ENCODE results near the gene AVPI1.
A peak's percentile ranks its signal among the peaks of the same experiment; 100 is the strongest.

The AVPI1 gene

DNA sequence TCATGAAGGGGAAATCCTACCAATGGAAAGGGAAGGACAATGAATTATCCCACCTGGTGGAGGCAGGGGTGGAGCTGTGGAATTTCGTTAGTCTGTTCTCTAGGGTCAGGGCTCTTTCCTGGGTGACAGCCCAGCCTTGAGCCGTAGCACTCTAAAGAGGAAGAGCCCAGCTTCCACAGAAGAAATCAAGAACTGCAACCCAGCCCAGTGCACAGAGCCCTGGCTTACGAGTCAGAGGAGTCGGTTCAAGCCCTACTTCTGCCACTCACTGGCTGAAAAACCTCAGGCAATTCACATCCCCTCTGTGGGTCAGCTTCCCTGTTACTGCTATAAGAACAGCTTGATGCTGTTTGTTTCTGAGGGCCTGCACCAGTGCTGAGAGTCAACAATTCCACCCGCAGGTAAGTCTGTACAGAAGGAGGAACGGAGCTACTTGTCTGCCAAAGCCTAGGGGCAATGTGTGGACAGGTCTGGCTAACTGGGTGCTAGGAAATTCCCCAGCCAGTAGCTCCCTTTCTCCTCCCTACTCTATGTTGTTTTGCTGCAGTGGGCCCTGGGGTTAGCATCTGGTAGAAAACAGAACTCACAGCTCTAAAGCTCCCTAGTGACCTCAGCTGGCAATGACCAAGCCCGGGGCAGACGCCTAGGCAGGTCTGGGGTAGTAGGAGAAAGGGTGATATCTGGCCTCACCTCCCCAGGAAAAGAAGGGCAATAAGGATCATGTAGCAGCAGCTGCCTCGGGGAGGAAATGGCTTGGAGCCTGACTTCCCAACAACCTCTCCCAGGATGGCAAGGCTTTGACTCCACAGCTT is 3.3 kb downstream of the AVPI1 start:
- no peaks in the 10 kb centered on the region for H3K27me3 ChIP-seq (replicated peaks; ENCODE audit: control insufficient read depth, insufficient read depth, low read length)
- no peaks in the 10 kb centered on the region for H3K36me3 ChIP-seq (ENCODE audit: control insufficient read depth, insufficient read depth, low read length)
- H3K4me3 ChIP-seq (replicated peaks; ENCODE audit: low read depth, low read length) = no peak overlapping the region
- TF ChIP-seq, protein P1, sequence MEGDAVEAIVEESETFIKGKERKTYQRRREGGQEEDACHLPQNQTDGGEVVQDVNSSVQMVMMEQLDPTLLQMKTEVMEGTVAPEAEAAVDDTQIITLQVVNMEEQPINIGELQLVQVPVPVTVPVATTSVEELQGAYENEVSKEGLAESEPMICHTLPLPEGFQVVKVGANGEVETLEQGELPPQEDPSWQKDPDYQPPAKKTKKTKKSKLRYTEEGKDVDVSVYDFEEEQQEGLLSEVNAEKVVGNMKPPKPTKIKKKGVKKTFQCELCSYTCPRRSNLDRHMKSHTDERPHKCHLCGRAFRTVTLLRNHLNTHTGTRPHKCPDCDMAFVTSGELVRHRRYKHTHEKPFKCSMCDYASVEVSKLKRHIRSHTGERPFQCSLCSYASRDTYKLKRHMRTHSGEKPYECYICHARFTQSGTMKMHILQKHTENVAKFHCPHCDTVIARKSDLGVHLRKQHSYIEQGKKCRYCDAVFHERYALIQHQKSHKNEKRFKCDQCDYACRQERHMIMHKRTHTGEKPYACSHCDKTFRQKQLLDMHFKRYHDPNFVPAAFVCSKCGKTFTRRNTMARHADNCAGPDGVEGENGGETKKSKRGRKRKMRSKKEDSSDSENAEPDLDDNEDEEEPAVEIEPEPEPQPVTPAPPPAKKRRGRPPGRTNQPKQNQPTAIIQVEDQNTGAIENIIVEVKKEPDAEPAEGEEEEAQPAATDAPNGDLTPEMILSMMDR (IDR thresholded peaks at IDR 0.05; ENCODE audit: insufficient read depth, low read length, poor library complexity, severe bottlenecking) = no peak
- DNase-seq (ENCODE audit: extremely low read depth, insufficient read length) = no peak

DNA sequence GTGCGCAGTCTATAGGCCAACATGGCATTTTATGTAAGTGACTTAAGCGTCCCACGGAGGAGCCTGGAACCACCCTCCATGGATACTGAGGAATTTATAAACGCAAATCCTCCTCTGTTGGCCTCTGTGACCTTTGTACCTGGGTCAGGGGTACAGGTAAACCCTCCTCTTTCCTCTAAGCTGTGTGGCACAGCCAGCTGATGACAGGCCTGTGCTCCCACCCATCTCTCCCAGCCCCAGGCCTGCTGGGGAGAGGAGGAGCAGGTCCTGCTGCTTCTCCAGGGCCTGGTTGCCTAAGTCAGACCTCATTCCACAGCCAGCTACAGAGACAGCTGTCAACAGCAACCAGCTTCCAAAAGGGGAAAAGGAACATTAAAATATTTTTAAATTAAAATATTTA is 5.0 kb downstream of the AVPI1 start:
- Histone ChIP-seq H3K27me3 (replicated peaks; ENCODE audit: control insufficient read depth, insufficient read depth, low read length) (no peaks in the 10 kb centered on the region), H3K36me3 (ENCODE audit: control insufficient read depth, insufficient read depth, low read length) (no peaks in the 10 kb centered on the region), H3K4me3 (replicated peaks; ENCODE audit: low read depth, low read length) (no peak overlapping the region)
- TF ChIP-seq, protein P1 (IDR thresholded peaks at IDR 0.05; ENCODE audit: insufficient read depth, low read length, poor library complexity, severe bottlenecking) = no peak
- no peak for DNase-seq (ENCODE audit: extremely low read depth, insufficient read length)

DNA sequence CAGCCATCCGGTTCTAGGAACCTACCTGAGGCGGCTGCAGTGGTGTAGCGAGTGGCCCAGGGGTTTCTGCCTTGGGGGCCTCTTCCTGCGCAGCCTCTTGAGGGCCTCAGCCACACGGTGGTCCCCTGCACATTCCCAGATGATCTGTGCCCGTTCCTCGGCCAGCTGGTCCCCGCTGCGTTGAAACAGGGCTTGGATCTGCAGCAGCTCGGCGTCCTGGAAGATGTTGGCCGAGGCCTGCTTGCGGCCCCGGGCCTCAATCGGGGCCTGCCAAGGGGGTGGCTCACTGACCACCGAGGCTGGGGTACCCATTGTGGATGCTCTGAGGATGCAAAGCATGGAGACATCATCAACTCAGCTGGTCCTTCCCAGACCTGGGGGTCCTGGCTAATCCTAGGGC is 7.4 kb downstream of the AVPI1 start:
- no peak for DNase-seq (ENCODE audit: extremely low read depth, insufficient read length)
- Histone ChIP-seq H3K27me3 (replicated peaks; ENCODE audit: control insufficient read depth, insufficient read depth, low read length) (no peaks in the 10 kb centered on the region), H3K36me3 (ENCODE audit: control insufficient read depth, insufficient read depth, low read length) (peaks cover 9% of the 10 kb centered on the region), H3K4me3 (replicated peaks; ENCODE audit: low read depth, low read length) (no peak overlapping the region)
- TF ChIP-seq, protein P1 (IDR thresholded peaks at IDR 0.05; ENCODE audit: insufficient read depth, low read length, poor library complexity, severe bottlenecking) = no peak

DNA sequence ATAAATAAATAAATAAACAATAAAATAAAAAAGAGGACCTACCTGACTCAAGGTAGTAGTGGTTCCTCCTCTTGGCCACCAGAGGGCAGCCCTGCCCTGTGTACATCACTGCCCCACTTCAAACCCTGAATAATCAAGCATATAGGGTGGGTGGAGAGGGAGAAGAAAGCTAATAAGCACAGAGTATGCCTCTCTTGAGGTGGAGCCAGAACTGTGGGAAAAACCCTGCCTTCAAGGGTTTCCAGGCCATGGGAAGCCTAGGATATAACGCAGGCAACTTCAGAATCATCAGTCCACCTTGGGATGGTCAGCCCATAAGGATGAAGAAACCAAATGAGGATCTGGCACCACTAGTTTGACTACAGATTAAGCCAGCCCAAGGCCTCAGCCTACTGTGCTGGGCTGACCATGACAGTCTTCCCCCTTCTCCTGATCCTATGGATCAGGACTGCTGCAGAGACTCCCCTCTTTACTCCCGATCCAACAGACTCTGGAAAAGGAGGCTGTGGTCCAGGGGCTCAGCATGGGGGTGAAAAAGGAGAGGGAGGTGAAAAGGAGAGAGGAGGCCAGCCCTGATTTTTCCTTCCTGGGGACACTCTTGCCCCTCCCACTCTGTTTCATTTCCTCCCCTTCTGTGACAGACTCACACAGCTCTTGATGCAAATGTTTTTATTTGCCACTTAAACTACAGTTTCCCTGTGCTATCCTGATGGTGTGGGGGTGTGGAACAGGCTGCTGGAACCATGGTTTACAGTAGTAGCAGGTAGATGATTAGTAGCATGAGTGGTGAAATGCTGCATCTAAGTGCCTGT is 10.1 kb downstream of the AVPI1 start:
- TF ChIP-seq, protein P1 (IDR thresholded peaks at IDR 0.05; ENCODE audit: insufficient read depth, low read length, poor library complexity, severe bottlenecking) = peak; percentile 90
- Histone ChIP-seq H3K27me3 (replicated peaks; ENCODE audit: control insufficient read depth, insufficient read depth, low read length) (no peaks in the 10 kb centered on the region), H3K36me3 (ENCODE audit: control insufficient read depth, insufficient read depth, low read length) (peaks cover 15% of the 10 kb centered on the region), H3K4me3 (replicated peaks; ENCODE audit: low read depth, low read length) (no peak overlapping the region)
- peak; percentile 28 for DNase-seq (ENCODE audit: extremely low read depth, insufficient read length)

DNA sequence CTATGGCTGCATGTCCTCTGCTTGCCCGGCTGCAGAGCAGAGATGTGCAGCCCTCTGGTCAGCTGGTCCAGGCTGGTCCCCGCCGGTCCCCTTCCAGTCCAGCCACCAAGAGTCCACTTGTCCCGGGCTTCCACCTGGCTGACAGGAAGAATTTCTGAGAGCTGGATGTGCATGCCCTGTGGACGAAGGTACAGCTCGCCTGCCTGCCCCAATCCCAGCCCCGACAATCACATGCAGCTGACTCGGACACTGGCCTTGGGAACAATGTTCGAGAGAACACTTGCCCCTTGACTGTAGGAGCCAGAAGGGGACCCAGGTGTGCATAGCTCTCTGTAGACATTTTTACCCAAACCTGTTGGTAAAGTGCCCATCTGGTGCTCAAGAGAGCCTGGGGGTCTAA is 11.8 kb downstream of the AVPI1 start:
- Histone ChIP-seq H3K36me3 (ENCODE audit: control insufficient read depth, insufficient read depth, low read length) (peaks cover 17% of the 10 kb centered on the region), H3K4me3 (replicated peaks; ENCODE audit: low read depth, low read length) (no peak overlapping the region), H3K27me3 (replicated peaks; ENCODE audit: control insufficient read depth, insufficient read depth, low read length) (no peaks in the 10 kb centered on the region)
- no peak for DNase-seq (ENCODE audit: extremely low read depth, insufficient read length)
- TF ChIP-seq, protein P1 (IDR thresholded peaks at IDR 0.05; ENCODE audit: insufficient read depth, low read length, poor library complexity, severe bottlenecking) = no peak

Measured in GM06990 (cell line).